Activated naive CD8-positive, alpha-beta T cell treated with anti-CD3 and anti-CD28 coated beads, Interleukin-2, amount 50 U/mL, for 16 hours (primary cell): ENCODE results near the gene KLHDC7B.
A peak's percentile ranks its signal among the peaks of the same experiment; 100 is the strongest.

Source experiments
- DNase-seq: peaks from one replicate; pipeline ENCODE4 v3.0.0-alpha.2; 2020; ENCODE audit warnings: low read depth, low spot score

KLHDC7B gene

DNA sequence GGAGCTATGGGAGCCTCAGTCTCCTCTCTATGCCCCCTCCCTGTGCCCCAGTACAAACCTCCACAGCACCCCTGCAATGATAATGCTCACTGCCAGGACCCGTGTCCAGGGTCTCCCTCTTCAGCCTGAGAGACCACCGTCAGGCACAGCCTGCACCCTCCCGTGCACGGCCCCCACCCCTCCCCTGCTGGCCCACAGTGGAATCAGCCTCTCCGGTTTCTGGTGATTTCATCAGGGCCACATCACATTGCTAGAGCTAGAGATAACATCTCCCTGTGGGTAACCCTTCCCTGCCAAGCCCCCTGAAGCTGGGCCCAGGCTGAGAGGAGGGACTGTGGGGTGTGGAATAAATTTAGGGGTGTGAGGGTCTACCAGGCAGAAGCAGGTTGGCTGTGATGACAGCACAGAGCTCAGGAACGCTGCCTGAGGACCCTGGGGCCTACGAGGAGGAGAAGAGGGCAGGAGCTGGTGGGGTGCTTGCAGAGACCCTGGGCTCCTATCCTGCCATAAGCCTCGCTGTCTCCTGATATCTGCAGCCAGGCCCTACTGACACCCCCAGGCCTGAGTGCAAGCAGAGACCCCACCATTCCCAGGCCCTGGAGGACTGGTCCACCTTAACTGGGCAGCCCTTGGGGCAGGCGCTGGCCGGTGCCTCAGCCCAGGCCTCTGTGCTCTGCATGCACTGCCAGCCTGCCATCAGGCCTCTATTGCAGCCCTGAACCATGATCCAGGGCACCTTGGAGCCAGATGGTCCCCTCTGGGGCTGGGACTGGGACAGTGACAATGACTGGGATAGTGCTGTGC is at the start of gene KLHDC7B:
Gene KLHDC7B (plus strand): TSS at position 378 of the 804 bp plus-strand sequence. CDS start 345 bp downstream, at position 723.
- DNase-seq: no peak

- no peak for DNase-seq
Observed at GRCh38 chr22:50497093-50497492, 48.6 kb upstream of the KLHDC7B start.

GRCh38 chr22:50498322-50498890 is 47.3 kb upstream of the KLHDC7B start:
- no peak for DNase-seq

DNA sequence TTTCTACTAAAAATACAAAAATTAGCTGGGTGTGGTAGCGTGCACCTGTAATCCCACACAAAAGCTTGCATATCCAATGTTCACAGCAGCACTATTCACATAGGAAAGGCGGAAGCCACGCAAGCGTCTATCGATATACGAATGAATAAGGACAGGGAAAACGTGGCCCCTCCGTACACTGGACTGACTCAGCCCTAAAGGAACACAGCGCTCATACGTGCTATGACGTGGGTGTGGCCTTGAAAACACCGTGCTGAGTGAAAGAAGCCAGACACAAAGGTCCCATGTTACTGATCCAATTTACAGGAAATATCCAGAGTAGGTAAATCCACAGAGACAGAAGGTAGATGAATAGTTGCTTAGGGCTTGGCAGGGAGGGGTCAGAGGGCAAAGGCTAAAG is 45.2 kb upstream of the KLHDC7B start:
- DNase-seq: no peak

DNA sequence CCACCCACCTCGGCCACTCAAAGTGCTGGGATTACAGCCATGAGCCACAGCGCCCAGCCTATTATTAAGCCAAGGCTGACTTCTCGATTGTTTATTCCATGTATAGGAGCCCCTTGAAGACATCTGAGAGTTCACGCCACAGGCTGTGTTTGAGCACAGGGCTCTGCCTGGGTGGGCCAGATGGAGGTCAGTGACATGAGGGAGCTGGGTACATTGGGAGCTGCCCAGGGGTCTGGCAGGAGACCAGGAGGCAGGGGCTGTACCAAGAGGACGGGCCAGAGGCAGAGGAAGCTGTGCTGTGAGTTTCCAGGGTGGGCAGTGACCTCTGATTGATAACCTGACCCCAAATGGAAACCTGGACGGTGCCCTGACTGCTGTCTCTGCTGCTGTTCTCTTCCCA is 43.6 kb upstream of the KLHDC7B start:
- no peak for DNase-seq

DNA sequence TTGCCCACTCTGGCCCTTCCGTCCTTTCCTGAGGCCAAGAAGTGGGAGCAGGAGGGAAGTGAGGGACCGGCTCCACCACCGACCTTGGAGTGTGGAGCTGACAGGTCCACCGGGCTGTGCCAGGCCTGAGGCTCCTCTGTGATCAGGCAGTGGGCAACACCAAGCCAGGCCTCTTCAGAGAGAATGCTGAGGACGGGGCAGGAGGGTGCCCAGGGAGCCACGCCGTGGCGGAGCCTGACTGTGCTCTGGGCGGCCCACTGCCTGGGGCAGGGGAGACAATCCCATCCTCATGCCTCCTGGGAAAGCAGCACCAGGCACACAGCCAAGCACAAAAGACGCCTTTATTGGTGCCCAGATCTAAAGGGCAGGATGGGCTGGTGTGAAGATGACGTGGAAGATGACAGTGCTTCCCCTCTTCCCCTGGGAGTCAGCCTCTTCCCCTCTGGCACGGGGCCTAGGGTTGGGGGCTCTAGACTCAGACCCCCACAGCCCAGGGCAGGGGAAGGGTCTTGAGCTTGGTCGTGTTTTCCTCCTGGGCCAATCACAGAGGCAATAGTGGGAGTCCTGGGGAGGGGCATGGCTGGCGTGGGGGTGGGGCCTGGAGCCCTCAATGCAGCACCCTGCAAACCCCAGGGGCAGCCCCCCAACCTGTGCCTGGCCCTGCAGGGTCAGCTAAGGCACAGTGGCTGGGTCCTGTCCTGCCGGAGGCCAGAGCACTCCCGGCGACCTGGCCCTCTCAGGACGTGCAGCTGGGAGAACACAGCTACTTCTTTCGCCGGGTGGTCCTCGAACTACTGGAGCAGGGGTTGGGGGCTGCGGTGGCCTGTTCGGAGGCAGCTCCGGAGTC is 42.8 kb upstream of the KLHDC7B start:
- no peak for DNase-seq

DNA sequence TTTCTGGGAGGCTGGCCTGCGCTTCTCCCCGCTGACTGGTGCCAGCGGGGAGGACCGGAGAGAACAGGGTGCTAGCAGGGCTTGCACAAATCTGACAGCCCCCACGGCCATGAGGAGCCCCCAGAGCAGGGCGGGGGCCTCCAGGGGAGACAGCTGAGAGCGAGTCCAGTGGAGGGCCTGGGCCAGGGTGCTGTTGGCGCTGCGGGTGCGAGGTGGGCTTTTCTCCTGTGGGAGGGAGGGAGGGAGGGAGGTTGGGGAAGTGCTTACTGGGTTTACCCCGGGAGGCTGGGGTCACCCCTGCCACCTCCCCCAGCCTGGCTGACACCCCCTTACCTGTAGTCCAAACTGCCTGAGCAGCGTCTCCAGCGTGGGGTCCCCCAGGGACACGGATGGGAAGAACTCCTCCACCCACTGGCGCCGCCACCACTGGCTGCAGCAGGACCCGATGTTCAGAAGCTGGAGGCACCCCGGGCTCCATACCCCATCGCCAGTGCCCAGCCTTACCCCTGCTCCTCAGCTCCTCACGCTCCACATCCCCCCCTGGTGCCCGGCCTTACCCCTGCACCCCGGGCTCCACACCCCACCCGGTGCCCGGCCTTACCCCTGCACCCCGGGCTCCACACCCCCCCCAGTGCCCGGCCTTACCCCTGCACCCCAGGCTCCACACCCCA is 42.1 kb upstream of the KLHDC7B start:
- no peak for DNase-seq

GRCh38 chr22:50504369-50505211 is 41.1 kb upstream of the KLHDC7B start:
- no peak for DNase-seq

- no peak for DNase-seq
Observed at GRCh38 chr22:50505276-50505775, 40.4 kb upstream of the KLHDC7B start.

- DNase-seq: no peak
Observed at GRCh38 chr22:50505776-50506610, 39.7 kb upstream of the KLHDC7B start.

DNA sequence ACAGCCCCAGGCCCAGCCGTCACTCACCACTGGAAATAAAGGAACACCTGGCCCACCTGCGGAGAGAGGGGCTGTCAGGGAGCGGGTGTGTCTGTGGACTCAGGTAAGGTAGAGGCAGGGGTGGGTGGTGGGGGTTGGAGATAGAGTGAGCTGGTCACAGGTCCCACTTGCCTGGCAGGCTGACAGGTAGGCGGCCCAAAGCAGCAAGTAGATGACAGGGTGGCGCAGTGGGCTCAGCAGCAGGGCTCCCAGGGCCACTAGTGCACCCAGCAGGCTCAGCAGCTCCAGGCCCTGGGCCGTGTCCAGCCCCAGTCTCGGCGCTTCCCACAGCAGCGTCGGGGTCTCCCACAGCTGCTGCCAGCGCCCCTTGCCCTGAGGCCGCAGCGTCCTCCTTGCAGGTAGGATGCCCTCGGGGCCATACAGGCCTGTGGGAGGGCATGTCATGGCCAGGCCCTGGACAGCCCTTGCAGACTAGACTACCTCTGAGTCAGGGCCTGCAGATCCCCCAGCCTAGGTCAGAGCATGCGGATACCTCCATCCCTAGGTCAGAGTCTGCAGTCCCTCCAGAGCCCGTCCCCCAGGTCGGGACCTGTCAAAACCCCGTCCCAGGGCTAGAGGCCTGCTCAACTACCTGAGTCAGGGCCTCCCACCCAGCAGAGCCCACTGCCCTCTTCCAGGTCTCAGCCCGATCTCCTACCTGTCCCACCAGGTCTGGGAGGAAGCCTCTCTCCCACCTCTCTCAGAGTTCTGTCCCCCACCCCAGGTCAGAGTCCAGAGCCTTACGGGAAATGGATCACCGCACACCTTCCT is 38.9 kb upstream of the KLHDC7B start:
- DNase-seq: no peak

GRCh38 chr22:50507421-50507990 is 38.2 kb upstream of the KLHDC7B start, which contains the start of gene LMF2:
Gene LMF2, minus strand, starts transcription at chr22:50507702. Its CDS starts 27 bp downstream, at chr22:50507675.
- DNase-seq: peak; percentile 80

- DNase-seq: peak; percentile 95
Observed at GRCh38 chr22:50507991-50508884, 37.5 kb upstream of the KLHDC7B start, which contains the start of gene NCAPH2. Gene NCAPH2, plus strand, starts transcription at chr22:50508224. Its CDS starts 114 bp downstream, at chr22:50508338.

DNA sequence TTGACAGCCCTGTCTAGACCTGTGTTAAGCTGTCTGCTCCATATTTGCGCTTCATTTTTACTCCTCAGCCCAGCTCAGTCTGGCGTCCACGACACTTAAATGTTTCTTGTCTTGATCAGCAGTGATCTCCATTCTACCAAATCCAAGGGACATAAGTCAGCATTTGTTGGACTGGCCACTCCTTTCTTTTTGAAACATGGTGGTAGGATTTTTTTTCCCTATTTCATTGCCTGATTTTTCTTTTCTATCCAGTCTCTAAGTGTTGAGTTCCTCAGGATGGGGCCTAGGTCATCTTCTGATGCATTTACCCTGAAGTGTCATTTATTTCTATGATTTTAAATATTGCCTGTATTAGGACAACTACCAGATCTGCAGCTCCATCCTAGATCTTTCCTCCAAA is 36.8 kb upstream of the KLHDC7B start:
- DNase-seq: no peak

GRCh38 chr22:50513175-50513574 is 32.5 kb upstream of the KLHDC7B start:
- no peak for DNase-seq

GRCh38 chr22:50516068-50516467 is 29.6 kb upstream of the KLHDC7B start:
- no peak for DNase-seq

DNA sequence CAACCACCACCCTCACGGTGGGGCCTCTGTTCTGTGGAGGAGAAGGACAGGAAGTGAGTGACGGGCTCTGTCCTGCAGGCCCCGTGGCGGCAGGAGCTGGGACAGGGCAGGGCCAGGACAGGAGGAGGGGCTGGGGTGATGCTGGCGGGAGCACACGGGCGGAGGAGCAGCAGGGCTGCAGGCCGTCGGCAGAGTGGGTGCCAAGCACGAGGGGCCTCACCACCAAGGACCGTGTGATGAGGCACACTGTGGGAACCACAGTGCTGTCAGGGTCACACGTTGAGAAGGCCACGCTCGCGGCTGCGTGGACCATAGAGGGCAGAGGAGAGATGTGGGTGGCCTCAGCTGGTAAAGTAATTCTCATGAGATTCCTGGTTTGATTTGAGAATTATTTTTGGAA is 28.8 kb upstream of the KLHDC7B start:
- no peak for DNase-seq
